Neuronal stem cell (in vitro differentiated cells): ENCODE measurements around the gene TLCD4.

Source experiments
- DNase-seq: peaks from one replicate; pipeline ENCODE4 v3.0.0-alpha.2; 2013; ENCODE audit warnings: low spot score
- H2AFZ ChIP-seq: one replicate; pipeline ENCODE4 v1.6.1; 2013; ENCODE audit warnings: mild to moderate bottlenecking, low read length, inconsistent platforms
- H2AK5ac ChIP-seq: 2 replicates; pipeline ENCODE4 v1.6.1; 2013; ENCODE audit warnings: low read depth, mild to moderate bottlenecking, inconsistent platforms, low read length, moderate library complexity, mixed read lengths
- H2BK120ac ChIP-seq: 2 replicates; pipeline ENCODE4 v1.6.1; 2013; ENCODE audit warnings: low read depth, mild to moderate bottlenecking, inconsistent platforms, low read length, moderate library complexity, mixed read lengths
- H2BK12ac ChIP-seq: one replicate; pipeline ENCODE4 v1.6.1; 2013; ENCODE audit warnings: low read length, inconsistent platforms
- H2BK15ac ChIP-seq: 2 replicates; pipeline ENCODE4 v1.6.1; 2013; ENCODE audit warnings: mild to moderate bottlenecking, low read length, inconsistent platforms, mixed read lengths
- H2BK5ac ChIP-seq: one replicate; pipeline ENCODE4 v1.6.1; 2013; ENCODE audit warnings: inconsistent platforms, mild to moderate bottlenecking, low read length, moderate library complexity
- H3K14ac ChIP-seq: one replicate; pipeline ENCODE4 v1.6.1; 2013; ENCODE audit warnings: low read length, inconsistent platforms
- H3K18ac ChIP-seq: 2 replicates; pipeline ENCODE4 v1.6.1; 2013; ENCODE audit warnings: low read length, inconsistent platforms
- H3K23ac ChIP-seq: 2 replicates; pipeline ENCODE4 v1.6.1; 2013; ENCODE audit warnings: low read depth, mild to moderate bottlenecking, mixed read lengths, low read length, inconsistent platforms; ENCODE audit not compliant: poor library complexity
- H3K27ac ChIP-seq: replicated peaks from 3 replicates; pipeline ENCODE4 v1.5.1; 2013; ENCODE audit warnings: low read length, inconsistent platforms
- H3K27me3 ChIP-seq, 3 experiments: 2 replicates each; pipeline ENCODE4 v1.6.1; 2013; ENCODE audit warnings: low read length in 3 of 3, mild to moderate bottlenecking in 2 of 3, inconsistent platforms in 1 of 3, low read depth in 1 of 3, mixed read lengths in 1 of 3, moderate library complexity in 1 of 3; ENCODE audit not compliant: control insufficient read depth in 3 of 3, insufficient read depth in 3 of 3
- H3K36me3 ChIP-seq, 2 donors: replicated peaks in 1 of 2; 2 replicates each; pipeline ENCODE4 v1.6.1; 2013; ENCODE audit warnings: low read length in 2 of 2; ENCODE audit not compliant: control insufficient read depth in 2 of 2, insufficient read depth in 2 of 2
- H3K4ac ChIP-seq: 2 replicates; pipeline ENCODE4 v1.6.1; 2013; ENCODE audit warnings: inconsistent platforms, mild to moderate bottlenecking, low read length, moderate library complexity
- H3K4me1 ChIP-seq, 2 donors: 1 replicate in 1 of 2; 2 replicates in 1 of 2; pipeline ENCODE4 v1.6.1; 2013; ENCODE audit warnings: low read length in 2 of 2, low read depth in 1 of 2; ENCODE audit not compliant: control insufficient read depth in 2 of 2, insufficient read depth in 1 of 2
- H3K4me2 ChIP-seq: one replicate; pipeline ENCODE4 v1.6.1; 2013; ENCODE audit warnings: mild to moderate bottlenecking, low read length, inconsistent platforms; ENCODE audit not compliant: insufficient read depth, poor library complexity, severe bottlenecking
- H3K4me3 ChIP-seq, 2 donors: 2 replicates each; pipeline ENCODE4 v1.5.1; 2013; ENCODE audit warnings: low read length in 2 of 2, mild to moderate bottlenecking in 2 of 2, inconsistent platforms in 1 of 2, moderate library complexity in 1 of 2
- H3K79me1 ChIP-seq: one replicate; pipeline ENCODE4 v1.6.1; 2013; ENCODE audit warnings: low read depth, mild to moderate bottlenecking, inconsistent platforms, low read length, moderate library complexity
- H3K9ac ChIP-seq: one replicate; pipeline ENCODE4 v1.6.1; 2013; ENCODE audit warnings: mild to moderate bottlenecking, low read depth, low read length, inconsistent platforms; ENCODE audit not compliant: poor library complexity
- H3K9me3 ChIP-seq, 2 donors: replicated peaks in 1 of 2; 2 replicates each; pipeline versions ENCODE3 to v1.6.1; 2013; ENCODE audit warnings: low read length in 2 of 2, mild to moderate bottlenecking in 2 of 2, inconsistent platforms in 1 of 2, low read depth in 1 of 2, mixed read lengths in 1 of 2, moderate library complexity in 1 of 2; ENCODE audit not compliant: control insufficient read depth in 2 of 2, insufficient read depth in 1 of 2
- H4K8ac ChIP-seq: one replicate; pipeline ENCODE4 v1.6.1; 2013; ENCODE audit warnings: low read depth, mild to moderate bottlenecking, inconsistent platforms, low read length, moderate library complexity
- H4K91ac ChIP-seq: one replicate; pipeline ENCODE4 v1.6.1; 2013; ENCODE audit warnings: low read length, low read depth, mild to moderate bottlenecking, inconsistent platforms; ENCODE audit not compliant: poor library complexity
- WGBS, 2 donors: extraction: QIAGEN DNeasy Blood & Tissue Kit; methylation state at CpG; one replicate each; pipeline ENCODE4 v1.1.7; 2013; ENCODE audit warnings: missing lambda C conversion rate in 2 of 2, mixed read lengths in 1 of 2; ENCODE audit not compliant: insufficient read length in 2 of 2, insufficient replicate concordance in 1 of 2; ENCODE audit errors: extremely low coverage in 2 of 2; 5-methylcytosine and 5-hydroxymethylcytosine counted together

TLCD4 gene

GRCh38 chr1:95116580-95117206 is 462 bp upstream of the TLCD4 start:
- Histone ChIP-seq H4K8ac (no peak overlapping the region), H3K18ac (peak overlapping the region; percentile 13)
- WGBS, 2 donors: no CpG with 5 or more reads among the region's 17 CpGs

GRCh38 chr1:95118067-95118499 is 928 bp downstream of the TLCD4 start:
- Histone ChIP-seq H3K27me3 (peaks cover 0 to 76% (median 3%) of the 10 kb centered on the region in 3 experiments), H3K9me3 (no peaks in the 10 kb centered on the region), H3K4me3 (peak overlapping the region; percentile 59 to 96), H4K8ac (no peak overlapping the region), H2AFZ (peak overlapping the region; percentile 96), H3K4ac (no peak overlapping the region), H4K91ac (no peak overlapping the region), H3K4me1 (peaks cover 0 to 2% of the 10 kb centered on the region in 2 donors), H2BK12ac (no peak overlapping the region), H3K27ac (no peak overlapping the region), H2BK15ac (no peak overlapping the region), H3K14ac (no peak overlapping the region), H2AK5ac (no peak overlapping the region), H3K79me1 (peaks cover 2% of the 10 kb centered on the region), H2BK120ac (no peak overlapping the region), H2BK5ac (peak overlapping the region; percentile 67), H3K23ac (peak overlapping the region; percentile 50), H3K36me3 (no peaks in the 10 kb centered on the region), H3K4me2 (peak overlapping the region; percentile 81), H3K18ac (peak overlapping the region; percentile 92), H3K9ac (no peak overlapping the region)
- DNase-seq: no peak
- WGBS, 2 donors: no CpG with 5 or more reads among the region's 10 CpGs

More at GRCh38 chr1:95116580-95117206, 462 bp upstream of the TLCD4 start:
- Histone ChIP-seq H3K9me3 (no peaks in the 10 kb centered on the region), H3K23ac (peak overlapping the region; percentile 10), H3K27ac (peak overlapping the region; percentile 19), H3K9ac (no peak overlapping the region), H3K79me1 (peaks cover 2% of the 10 kb centered on the region), H4K91ac (no peak overlapping the region), H2BK120ac (no peak overlapping the region), H3K4me3 (peak overlapping the region; percentile 59 to 96), H2BK15ac (no peak overlapping the region), H3K36me3 (no peaks in the 10 kb centered on the region), H3K4me1 (peaks cover 0 to 2% of the 10 kb centered on the region in 2 donors), H3K4ac (no peak overlapping the region), H3K27me3 (peaks cover 0 to 75% (median 3%) of the 10 kb centered on the region in 3 experiments), H2AFZ (peak overlapping the region; percentile 96), H2BK5ac (no peak overlapping the region), H3K14ac (no peak overlapping the region), H3K4me2 (peak overlapping the region; percentile 81), H2BK12ac (no peak overlapping the region), H2AK5ac (no peak overlapping the region)
- peak; percentile 53 for DNase-seq

DNA sequence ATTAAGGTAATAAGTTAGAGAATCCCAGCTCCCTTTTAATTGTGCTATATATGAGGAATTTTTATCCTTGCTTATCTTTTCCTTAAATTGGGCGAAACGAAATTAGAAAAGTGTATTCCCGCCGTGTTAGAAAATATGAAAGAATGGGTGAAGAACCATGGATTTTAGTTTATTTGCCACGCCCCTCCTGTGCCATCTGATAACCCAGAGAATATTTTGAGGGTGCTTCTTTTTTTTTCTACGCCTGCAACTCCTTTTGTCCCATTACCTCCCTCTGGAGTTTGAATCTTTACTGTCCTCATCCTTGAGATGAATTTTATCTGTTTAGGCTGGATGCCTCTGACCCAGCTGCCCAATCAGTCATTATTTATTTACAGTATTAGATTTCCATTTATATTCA is 1.6 kb downstream of the TLCD4 start:
- Histone ChIP-seq H3K36me3 (no peaks in the 10 kb centered on the region), H3K27me3 (peaks cover 0 to 73% (median 3%) of the 10 kb centered on the region in 3 experiments), H3K23ac (no peak overlapping the region), H2AK5ac (no peak overlapping the region), H2BK12ac (no peak overlapping the region), H3K4me2 (no peak overlapping the region), H3K4me1 (peaks cover 0 to 2% of the 10 kb centered on the region in 2 donors), H3K4me3 (no peak overlapping the region), H2BK15ac (no peak overlapping the region), H2AFZ (no peak overlapping the region), H3K9ac (no peak overlapping the region), H3K27ac (no peak overlapping the region), H2BK120ac (no peak overlapping the region), H3K79me1 (peaks cover 2% of the 10 kb centered on the region), H3K14ac (no peak overlapping the region), H3K4ac (no peak overlapping the region), H4K8ac (no peak overlapping the region), H3K9me3 (no peaks in the 10 kb centered on the region), H3K18ac (no peak overlapping the region), H4K91ac (no peak overlapping the region), H2BK5ac (no peak overlapping the region)
- DNase-seq: no peak
- no CpG with 5 or more reads among the region's 6 CpGs for WGBS, 2 donors

DNA sequence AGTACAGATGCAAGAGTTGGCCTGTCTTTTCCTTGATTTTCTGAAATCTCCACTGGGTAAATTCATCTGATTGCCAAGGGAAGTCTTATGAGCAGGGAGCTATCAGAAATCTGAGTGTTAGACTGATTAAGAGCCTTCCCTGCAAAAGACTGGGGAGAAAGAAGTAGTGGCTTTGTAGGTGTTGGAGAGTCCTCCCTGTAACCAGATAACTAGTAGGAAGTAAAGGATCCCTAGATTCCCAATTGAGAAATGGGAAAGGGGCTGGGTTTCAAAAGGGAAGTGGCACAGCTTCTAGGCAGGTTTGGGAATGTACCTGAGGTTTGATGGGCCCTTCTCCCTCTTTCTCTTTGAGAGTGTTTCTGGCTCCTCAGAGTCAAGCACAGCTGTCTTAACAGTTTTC is 2.1 kb downstream of the TLCD4 start:
- H3K4me1 ChIP-seq: peaks cover 0 to 2% of the 10 kb centered on the region in 2 donors
- DNase-seq: no peak

More for the DNA sequence above, 2.1 kb downstream of the TLCD4 start:
- Histone ChIP-seq H2AK5ac (no peak overlapping the region), H2BK12ac (no peak overlapping the region), H2BK120ac (no peak overlapping the region), H3K14ac (no peak overlapping the region), H3K9me3 (no peaks in the 10 kb centered on the region), H3K9ac (no peak overlapping the region), H2AFZ (no peak overlapping the region), H2BK15ac (no peak overlapping the region), H3K79me1 (peaks cover 2% of the 10 kb centered on the region), H3K36me3 (no peaks in the 10 kb centered on the region), H3K18ac (no peak overlapping the region), H3K23ac (no peak overlapping the region), H3K27me3 (peaks cover 0 to 67% (median 3%) of the 10 kb centered on the region in 3 experiments), H3K4me3 (no peak overlapping the region), H2BK5ac (no peak overlapping the region), H3K27ac (no peak overlapping the region), H3K4ac (no peak overlapping the region), H4K91ac (no peak overlapping the region), H4K8ac (no peak overlapping the region), H3K4me2 (no peak overlapping the region)
